Esophagus muscularis mucosa (tissue), 4 donors: ENCODE data around the gene KCNE1. TPM values are rescaled to one million over a fixed set of nuclear protein-coding genes. Genes with fewer than 3 reads are reported as not detected.

Experiments
- DNase-seq: peaks from one replicate; pipeline ENCODE4 v3.0.0-alpha.2; 2017; ENCODE audit errors: extremely low spot score
- H3K27ac ChIP-seq, 4 donors: fragments of 200-600 bp; sonication (generic); replicated peaks in 1 of 4; 1 replicate in 3 of 4; 2 replicates in 1 of 4; pipeline ENCODE4 v1.5.1; 2016 to 2019; ENCODE audit warnings: mild to moderate bottlenecking in 1 of 4
- H3K27me3 ChIP-seq, 4 donors: fragments of 200-600 bp; sonication (generic); one replicate each; pipeline versions ENCODE4 v1.5.1 to v1.6.0; 2016 to 2019
- H3K36me3 ChIP-seq, 4 donors: fragments of 200-600 bp; sonication (generic); one replicate each; pipeline ENCODE4 v1.5.1; 2016 to 2019
- H3K4me1 ChIP-seq, 4 donors: fragments of 200-600 bp; sonication (generic); one replicate each; pipeline ENCODE4 v1.5.1; 2016 to 2019
- H3K4me3 ChIP-seq, 4 donors: fragments of 200-600 bp; sonication (generic); 1 replicate in 2 of 4; 2 replicates in 2 of 4; pipeline ENCODE4 v1.5.1; 2016 to 2019; ENCODE audit warnings: mild to moderate bottlenecking in 4 of 4, moderate library complexity in 1 of 4
- H3K9me3 ChIP-seq, 4 donors: fragments of 200-600 bp; sonication (generic); 1 replicate in 3 of 4; 2 replicates in 1 of 4; pipeline ENCODE4 v1.5.1; 2016 to 2019
- EP300 ChIP-seq: sonication (generic); formaldehyde crosslinking; IDR thresholded peaks from one replicate; pipeline ENCODE4 v1.6.1; 2017; ENCODE audit warnings: antibody characterized with exemption
- POLR2A ChIP-seq: fragments of 450-650 bp; IDR thresholded peaks from one replicate; pipeline ENCODE4 v1.6.1; 2017; ENCODE audit warnings: antibody characterized with exemption, moderate library complexity, mild to moderate bottlenecking, low read depth
- POLR2AphosphoS5 ChIP-seq, 2 donors: sonication (generic); formaldehyde crosslinking; IDR thresholded peaks; one replicate each; pipeline ENCODE4 v1.6.1; 2017; ENCODE audit warnings: antibody characterized with exemption in 2 of 2
- WGBS: methylation state at CpG from one replicate; pipeline ENCODE4 v1.1.5; 2018; 5-methylcytosine and 5-hydroxymethylcytosine counted together
- intact Hi-C: fragments of 100-400 bp; cut with DNase I; formaldehyde crosslinking; loops from one replicate; pipeline ENCODE4 v1.15.1; 2023
- total RNA-seq, 4 donors: library from RNA; depleted of rRNA; stranded (reverse); fragments of >200 nt; gene quantifications; one replicate each; pipeline versions ENCODE4 v1.1.0 to v1.2.1, GENCODE V29; 2016
- TF ChIP-seq, protein P1 (sequence below), 3 experiments: fragments of 200-600 bp in 2 of 3; fragments of 450-650 bp in 1 of 3; sonication (generic) in 2 of 3; IDR thresholded peaks; one replicate each; pipeline ENCODE4 v1.5.1; 2017 to 2019; ENCODE audit warnings: antibody characterized with exemption in 3 of 3, mild to moderate bottlenecking in 2 of 3, moderate library complexity in 1 of 3

KCNE1 gene
- total RNA-seq, 4 donors from 2014 or later: 1.5 to 2.9 (median 2.2) TPM

DNA sequence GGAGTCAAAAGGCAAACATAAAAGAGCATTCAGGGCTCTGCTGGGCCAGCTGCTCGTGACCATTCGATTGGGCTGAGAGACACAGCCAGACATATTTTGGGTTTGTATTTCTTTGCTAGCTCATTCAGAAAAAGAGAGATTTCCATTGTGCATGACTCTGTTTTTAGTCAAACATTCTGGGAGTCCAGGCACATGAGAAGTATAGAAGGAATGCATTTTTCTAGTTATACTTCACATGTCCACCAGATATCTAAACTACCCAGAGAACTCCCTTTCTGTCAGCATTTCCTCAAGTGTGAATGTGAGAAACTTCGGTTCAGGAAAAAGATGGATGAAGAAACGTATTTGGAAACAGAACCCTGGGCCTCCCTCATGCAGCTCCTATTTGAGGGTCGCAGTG is 6.3 kb upstream of the KCNE1 start:
- Histone ChIP-seq H3K4me3 (no peak overlapping the region), H3K27ac (no peak overlapping the region), H3K36me3 (peaks cover 7 to 76% (median 51%) of the 10 kb centered on the region in 4 donors), H3K9me3 (no peaks in the 10 kb centered on the region), H3K4me1 (peaks cover 23 to 32% (median 31%) of the 10 kb centered on the region in 4 donors), H3K27me3 (no peaks in the 10 kb centered on the region)
- intact Hi-C loops: no loop called here
- WGBS: 78% methylated on average over 5 of the region's 5 CpGs
- TF ChIP-seq, protein P1, sequence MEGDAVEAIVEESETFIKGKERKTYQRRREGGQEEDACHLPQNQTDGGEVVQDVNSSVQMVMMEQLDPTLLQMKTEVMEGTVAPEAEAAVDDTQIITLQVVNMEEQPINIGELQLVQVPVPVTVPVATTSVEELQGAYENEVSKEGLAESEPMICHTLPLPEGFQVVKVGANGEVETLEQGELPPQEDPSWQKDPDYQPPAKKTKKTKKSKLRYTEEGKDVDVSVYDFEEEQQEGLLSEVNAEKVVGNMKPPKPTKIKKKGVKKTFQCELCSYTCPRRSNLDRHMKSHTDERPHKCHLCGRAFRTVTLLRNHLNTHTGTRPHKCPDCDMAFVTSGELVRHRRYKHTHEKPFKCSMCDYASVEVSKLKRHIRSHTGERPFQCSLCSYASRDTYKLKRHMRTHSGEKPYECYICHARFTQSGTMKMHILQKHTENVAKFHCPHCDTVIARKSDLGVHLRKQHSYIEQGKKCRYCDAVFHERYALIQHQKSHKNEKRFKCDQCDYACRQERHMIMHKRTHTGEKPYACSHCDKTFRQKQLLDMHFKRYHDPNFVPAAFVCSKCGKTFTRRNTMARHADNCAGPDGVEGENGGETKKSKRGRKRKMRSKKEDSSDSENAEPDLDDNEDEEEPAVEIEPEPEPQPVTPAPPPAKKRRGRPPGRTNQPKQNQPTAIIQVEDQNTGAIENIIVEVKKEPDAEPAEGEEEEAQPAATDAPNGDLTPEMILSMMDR (IDR thresholded peaks at IDR 0.05): no peak
- TF ChIP-seq EP300 (no peak), POLR2A (no peak), POLR2AphosphoS5 (IDR thresholded peaks at IDR 0.05) (no peak)
- DNase-seq: no peak

DNA sequence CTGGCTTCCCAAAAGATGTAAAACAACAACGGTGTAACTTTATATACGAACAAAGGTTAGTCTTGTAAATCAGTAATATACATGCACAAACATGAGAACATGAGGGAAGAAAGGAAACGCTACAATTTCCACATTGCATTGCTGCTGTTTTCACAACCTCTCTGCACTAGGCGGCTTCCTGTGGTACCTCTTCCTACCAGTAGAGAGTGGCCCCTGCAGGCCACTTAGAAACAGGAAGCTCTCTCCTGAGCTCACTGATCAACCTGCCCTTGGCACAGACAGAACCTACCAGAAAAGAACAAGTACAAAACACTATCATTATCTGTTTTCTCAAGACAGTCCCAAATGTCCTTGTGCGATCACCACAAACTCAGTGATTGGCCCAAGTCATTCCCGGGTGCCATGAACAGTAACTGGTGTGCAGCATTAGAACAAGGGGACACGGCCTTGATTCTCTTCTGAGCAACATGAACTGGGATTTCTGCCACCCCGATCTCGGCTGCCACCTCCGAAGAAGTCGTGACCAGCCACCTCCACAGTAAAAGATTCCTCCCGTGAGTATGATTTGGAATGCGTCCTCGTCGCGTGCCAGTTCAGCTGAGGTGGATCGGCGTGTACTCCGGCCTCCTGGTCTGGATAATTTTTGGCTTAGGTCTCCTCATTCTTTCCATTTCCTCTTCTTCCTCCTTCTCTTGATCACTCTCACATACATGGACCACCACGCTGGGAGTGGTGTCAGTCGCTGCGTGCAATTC is 5.7 kb upstream of the KCNE1 start:
- no peaks in the 10 kb centered on the region for H3K27me3 ChIP-seq
- peaks cover 17 to 26% (median 25%) of the 10 kb centered on the region in 4 donors for H3K4me1 ChIP-seq
- 81% methylated on average over 20 of the region's 22 CpGs for WGBS
- intact Hi-C loops: no loop called here
- no peak overlapping the region for H3K4me3 ChIP-seq
- H3K27ac ChIP-seq: no peak overlapping the region
- no peak for DNase-seq
- no peak for TF ChIP-seq POLR2AphosphoS5 (IDR thresholded peaks at IDR 0.05)
- TF ChIP-seq POLR2A: no peak
- no peak for TF ChIP-seq EP300
- TF ChIP-seq, protein P1 (IDR thresholded peaks at IDR 0.05): peak in 1 of 3 experiments; percentile 29
- H3K36me3 ChIP-seq: peaks cover 7 to 70% (median 49%) of the 10 kb centered on the region in 4 donors
- no peaks in the 10 kb centered on the region for H3K9me3 ChIP-seq

DNA sequence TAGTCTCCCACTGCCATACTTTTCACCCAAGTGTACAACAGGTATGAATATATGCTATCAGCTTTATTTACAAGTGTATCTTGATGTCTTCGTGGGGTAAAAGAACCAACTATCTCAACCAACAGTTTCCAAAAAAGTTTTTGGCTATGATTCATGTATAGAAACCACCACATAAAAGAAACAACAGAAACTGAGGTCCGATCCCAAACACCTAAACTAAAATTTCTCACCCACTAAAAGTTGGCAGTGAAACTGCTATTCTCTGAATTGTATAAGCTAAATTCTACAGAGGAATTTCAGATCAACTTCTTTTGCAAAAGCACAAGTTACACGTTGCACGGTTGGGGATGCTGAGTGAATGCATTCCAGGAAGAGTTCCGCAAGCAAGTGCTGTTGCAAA is 5.0 kb upstream of the KCNE1 start:
- TF ChIP-seq, protein P1 (IDR thresholded peaks at IDR 0.05): no peak
- TF ChIP-seq EP300 (no peak), POLR2A (no peak), POLR2AphosphoS5 (IDR thresholded peaks at IDR 0.05) (no peak)
- Histone ChIP-seq H3K27me3 (no peaks in the 10 kb centered on the region), H3K27ac (no peak overlapping the region), H3K9me3 (no peaks in the 10 kb centered on the region), H3K4me1 (peaks cover 11 to 19% (median 18%) of the 10 kb centered on the region in 4 donors), H3K4me3 (no peak overlapping the region), H3K36me3 (peaks cover 7 to 64% (median 46%) of the 10 kb centered on the region in 4 donors)
- DNase-seq: no peak
- intact Hi-C loops: no loop called here
- WGBS: 76% methylated on average over 5 of the region's 5 CpGs

DNA sequence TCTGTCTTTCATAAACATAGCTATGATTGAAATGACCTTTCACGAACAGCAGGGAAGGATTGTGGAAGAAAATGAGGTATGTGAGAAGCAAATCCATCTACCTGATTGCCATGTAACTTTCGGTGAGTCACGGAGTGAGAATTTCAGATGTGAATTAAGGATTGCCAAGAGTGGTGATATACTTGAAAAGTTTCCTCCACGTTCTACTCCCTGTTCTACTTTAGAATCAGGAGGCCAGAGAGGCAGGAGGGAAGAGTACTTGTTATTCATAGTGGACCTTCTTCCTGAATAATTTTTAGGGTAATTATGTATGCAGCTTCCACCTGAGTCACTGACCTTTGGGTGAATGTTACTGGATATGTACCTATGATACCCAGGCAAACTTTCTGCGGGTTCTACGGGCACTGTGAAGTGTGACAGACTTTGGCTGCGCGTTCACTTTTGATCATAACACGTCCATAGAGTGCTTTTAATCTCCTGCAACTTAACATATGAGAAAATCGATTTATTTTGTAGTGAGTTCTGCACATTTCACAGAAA is 2.6 kb upstream of the KCNE1 start:
- no peak for DNase-seq

More for the DNA sequence above, 2.6 kb upstream of the KCNE1 start:
- no peaks in the 10 kb centered on the region for H3K9me3 ChIP-seq
- H3K36me3 ChIP-seq: peaks cover 0 to 40% (median 24%) of the 10 kb centered on the region in 4 donors
- TF ChIP-seq, protein P1 (IDR thresholded peaks at IDR 0.05): no peak
- TF ChIP-seq EP300: no peak
- no peak for TF ChIP-seq POLR2A
- no peak for TF ChIP-seq POLR2AphosphoS5 (IDR thresholded peaks at IDR 0.05)
- H3K27ac ChIP-seq: peak overlapping the region in 1 of 4 donors; percentile 20
- H3K27me3 ChIP-seq: no peaks in the 10 kb centered on the region
- H3K4me1 ChIP-seq: peaks cover 12 to 22% (median 19%) of the 10 kb centered on the region in 4 donors
- 89% methylated on average over 10 of the region's 10 CpGs for WGBS
- intact Hi-C loops: no loop called here
- H3K4me3 ChIP-seq: no peak overlapping the region
